Sigmoid colon (tissue), 4 donors: ENCODE results near the gene UBE4A.

Experiments used
- CTCF ChIP-seq, 4 experiments: fragments of 450-650 bp in 3 of 4; fragments of 200-600 bp in 1 of 4; IDR thresholded peaks; one replicate each; pipeline ENCODE4 v1.5.1; 2016 to 2019; ENCODE audit warnings: antibody characterized with exemption in 4 of 4, mild to moderate bottlenecking in 3 of 4, moderate library complexity in 2 of 4
- POLR2A ChIP-seq, 2 donors: fragments of 450-650 bp; IDR thresholded peaks; one replicate each; pipeline ENCODE4 v1.6.1; 2016; ENCODE audit warnings: antibody characterized with exemption in 2 of 2, mild to moderate bottlenecking in 2 of 2, moderate library complexity in 2 of 2
- POLR2AphosphoS5 ChIP-seq, 4 donors: sonication (generic); formaldehyde crosslinking; IDR thresholded peaks; one replicate each; pipeline ENCODE4 v1.6.1; 2017; ENCODE audit warnings: antibody characterized with exemption in 4 of 4

- TF ChIP-seq CTCF (IDR thresholded peaks at IDR 0.05) (no peak), POLR2AphosphoS5 (IDR thresholded peaks at IDR 0.05) (no peak), POLR2A (IDR thresholded peaks at IDR 0.05) (no peak)
Measured at GRCh38 chr11:118310781-118311485, 48.5 kb upstream of the UBE4A start.
